Endothelial cell of umbilical vein (primary cell): ENCODE data around the gene SPSB2. TPM values are rescaled to one million over a fixed set of nuclear protein-coding genes. Genes with fewer than 3 reads are reported as not detected.
"Not testable (repeated sequence)": the region's sequence is repeated elsewhere in the genome, so short reads cannot be mapped to it uniquely, and the experiment has no call there.

ENCODE experiments used
- BruUV-seq: library from RNA; stranded (reverse); fragments of 400-500 nt; replicated peaks from 2 replicates; lab custom pipeline; 2021; lab: Mats Ljungman, UMichigan
- CTCF ChIA-PET: fragments of 300-600, 350-600 bp; sonication (Branson Sonifier 250); formaldehyde crosslinking; loops from one replicate; lab custom pipeline; 2021; ENCODE audit warnings: antibody characterized with exemption, inconsistent platforms; lab: Charles Lee
- POLR2A ChIA-PET: fragments of 300-600, 350-600 bp; sonication (Branson Sonifier 250); formaldehyde crosslinking; loops from one replicate; lab custom pipeline; 2021; ENCODE audit warnings: antibody characterized with exemption, inconsistent platforms; lab: Charles Lee
- DNase-seq: peaks from one replicate; pipeline ENCODE4 v3.0.0-alpha.2; 2011; ENCODE audit warnings: low read depth, low spot score
- FAIRE-seq: peaks from 2 replicates; lab custom pipeline; 2011; peaks lifted over from hg19 to GRCh38; lab: Jason Lieb, UNC
- H2AFZ ChIP-seq: 2 replicates; pipeline ENCODE4 v1.6.0; 2012; ENCODE audit warnings: low read depth, low read length, control low read depth, inconsistent platforms
- H3K27ac ChIP-seq: 2 replicates; pipeline ENCODE4 v1.5.1; 2011; ENCODE audit warnings: low read depth, mild to moderate bottlenecking, control low read depth, low read length, moderate library complexity; ENCODE audit not compliant: insufficient read depth
- H3K27me3 ChIP-seq, 2 experiments: 2 replicates each; pipeline versions ENCODE4 v1.6.0 to v1.6.1; 2011; ENCODE audit warnings: low read length in 2 of 2, mixed read lengths in 1 of 2; ENCODE audit not compliant: control insufficient read depth in 2 of 2, insufficient read depth in 2 of 2
- H3K36me3 ChIP-seq, 2 experiments: 2 replicates in 1 of 2; 3 replicates in 1 of 2; pipeline ENCODE4 v1.5.1; 2011; ENCODE audit warnings: low read length in 2 of 2, mild to moderate bottlenecking in 1 of 2, moderate library complexity in 1 of 2; ENCODE audit not compliant: control insufficient read depth in 2 of 2, insufficient read depth in 2 of 2; ENCODE audit errors: extremely low read depth in 1 of 2
- H3K4me1 ChIP-seq: 3 replicates; pipeline ENCODE4 v1.5.1; 2011; ENCODE audit warnings: mild to moderate bottlenecking, low read length; ENCODE audit not compliant: control insufficient read depth, insufficient read depth; ENCODE audit errors: extremely low read depth
- H3K4me2 ChIP-seq: 2 replicates; pipeline ENCODE4 v1.6.1; 2011; ENCODE audit warnings: low read length, control low read depth, mixed read lengths; ENCODE audit not compliant: insufficient read depth
- H3K4me3 ChIP-seq, 3 experiments: fragments of 200-600 bp in 1 of 3; sonication (generic), shearing (Covaris generic) in 1 of 3; replicated peaks in 1 of 3; 2 replicates each; pipeline ENCODE4 v1.5.1; 2011 to 2016; ENCODE audit warnings: control low read depth in 3 of 3, low read length in 3 of 3, mild to moderate bottlenecking in 2 of 3, inconsistent platforms in 1 of 3, low read depth in 1 of 3, moderate library complexity in 1 of 3; ENCODE audit not compliant: insufficient read depth in 1 of 3
- H3K79me2 ChIP-seq: 2 replicates; pipeline ENCODE4 v1.6.0; 2012; ENCODE audit warnings: low read length, inconsistent platforms; ENCODE audit not compliant: control insufficient read depth, insufficient read depth
- H3K9ac ChIP-seq: replicated peaks from 2 replicates; pipeline ENCODE3; 2011; ENCODE audit warnings: low read length, control low read depth; ENCODE audit not compliant: insufficient read depth; ENCODE audit errors: extremely low read depth
- H3K9me1 ChIP-seq: replicated peaks from 3 replicates; pipeline ENCODE4 v1.6.0; 2011; ENCODE audit warnings: mild to moderate bottlenecking, low read length; ENCODE audit not compliant: control insufficient read depth, insufficient read depth; ENCODE audit errors: extremely low read depth
- H3K9me3 ChIP-seq: replicated peaks from 2 replicates; pipeline ENCODE4 v1.5.1; 2012; ENCODE audit warnings: low read length, inconsistent platforms; ENCODE audit not compliant: control insufficient read depth, insufficient read depth
- H4K20me1 ChIP-seq: replicated peaks from 2 replicates; pipeline ENCODE3; 2011; ENCODE audit warnings: mild to moderate bottlenecking, low read length; ENCODE audit not compliant: control insufficient read depth, insufficient read depth; ENCODE audit errors: extremely low read depth
- CTCF ChIP-seq, 2 donors: IDR thresholded peaks; 1 replicate in 1 of 2; 2 replicates in 1 of 2; pipeline ENCODE4 v1.5.1; 2011; ENCODE audit warnings: low read length in 2 of 2, mild to moderate bottlenecking in 2 of 2, moderate library complexity in 2 of 2, control low read depth in 1 of 2, inconsistent platforms in 1 of 2, low read depth in 1 of 2; ENCODE audit not compliant: insufficient read depth in 1 of 2; ENCODE audit errors: extremely low read depth in 1 of 2
- EZH2 ChIP-seq: IDR thresholded peaks from 2 replicates; pipeline ENCODE4 v1.6.1; 2012; ENCODE audit warnings: borderline replicate concordance, low read depth, mild to moderate bottlenecking, moderate library complexity, low read length, inconsistent platforms; ENCODE audit not compliant: severe bottlenecking
- FOS ChIP-seq: IDR thresholded peaks from 2 replicates; pipeline ENCODE4 v1.6.1; 2011; ENCODE audit warnings: mild to moderate bottlenecking, low read length, moderate library complexity, borderline replicate concordance; ENCODE audit not compliant: insufficient read depth
- GATA2 ChIP-seq: IDR thresholded peaks from 2 replicates; pipeline ENCODE4 v1.7.0; 2011; ENCODE audit warnings: low read depth, mild to moderate bottlenecking, moderate library complexity, mixed read lengths, low read length; ENCODE audit not compliant: insufficient read length, insufficient read depth
- JUN ChIP-seq: IDR thresholded peaks from 2 replicates; pipeline ENCODE4 v1.6.1; 2011; ENCODE audit warnings: borderline replicate concordance, low read depth; ENCODE audit not compliant: insufficient read length, insufficient read depth
- MAX ChIP-seq: IDR thresholded peaks from 2 replicates; pipeline ENCODE4 v1.6.1; 2011; ENCODE audit not compliant: insufficient read depth, insufficient read length
- MYC ChIP-seq: IDR thresholded peaks from one replicate; pipeline ENCODE4 v1.6.1; 2011; ENCODE audit warnings: mild to moderate bottlenecking, low read depth, low read length
- POLR2A ChIP-seq: IDR thresholded peaks from 2 replicates; pipeline ENCODE4 v1.6.1; 2012; ENCODE audit warnings: low read depth, mild to moderate bottlenecking, control low read depth, low read length
- POLR2AphosphoS5 ChIP-seq: IDR thresholded peaks from 2 replicates; pipeline ENCODE4 v1.6.1; 2012; ENCODE audit warnings: low read depth, mild to moderate bottlenecking, control low read depth, low read length, moderate library complexity; ENCODE audit not compliant: insufficient read depth
- dilution Hi-C: fragments of 300-500 bp; cut with MboI; formaldehyde crosslinking; loops from one replicate; pipeline ENCODE4 v1.15.0; 2019; ENCODE audit warnings: low sequenced_read_pairs; ENCODE audit not compliant: extremely low pct_ligation_motif_present
- intact Hi-C: fragments of 100-400 bp; cut with micrococcal nuclease; formaldehyde crosslinking; loops from one replicate; pipeline ENCODE4 v1.10.0; 2022
- polyA plus RNA-seq, 4 experiments: library from polyadenylated mRNA; depleted of rRNA in 3 of 4; stranded (reverse) in 3 of 4; unstranded in 1 of 4; fragments of >200 nt; gene quantifications; 2 replicates each; pipeline versions ENCODE4 v1.2.1 to v1.2.3, GENCODE V29; 2011 to 2012; ENCODE audit warnings: missing spikeins in 1 of 4
- total RNA-seq: library from RNA; stranded (reverse); gene quantifications from 2 replicates; pipeline ENCODE4 v1.2.3, GENCODE V29; 2021

SPSB2 gene
- total and polyA plus RNA-seq, 2 donors (not counting 3 experiments of a cell fraction or from before 2014, with no cell fraction given), result 3.8 to 6.9 TPM

GRCh38 chr12:6866163-6866919 is 6.8 kb downstream of the SPSB2 start:
- no peak overlapping the region for H3K27ac ChIP-seq
- POLR2A ChIA-PET, result interaction anchor here (0.7 to 2.4 kb wide), 11 partner anchors 9 to 277 kb away, joined by 3 to 48 read pairs (median 6); partner anchors contain the start of genes C12orf57, CDCA3, MLF2 and RNU7-1
- intact Hi-C loops, result no loop called here
- H3K4me1 ChIP-seq, result peaks cover 21% of the 10 kb centered on the region
- no peak overlapping the region for H3K4me3 ChIP-seq
- no TSS peak for BruUV-seq
- no peaks in the 10 kb centered on the region for H3K9me1 ChIP-seq
- peak overlapping the region; percentile 73 for H3K4me2 ChIP-seq
- dilution Hi-C loops, result no loop called here
- FAIRE-seq, result no peak
- DNase-seq, result no peak
- H3K27me3 ChIP-seq, result no peaks in the 10 kb centered on the region
- peaks cover 32% of the 10 kb centered on the region for H3K79me2 ChIP-seq
- H3K9ac ChIP-seq, result no peak overlapping the region
- CTCF ChIA-PET, result interaction anchor here (0.8 to 1.4 kb wide), 4 partner anchors 16 to 113 kb away, joined by 3 read pairs; partner anchors contain the start of gene MLF2
- no peaks in the 10 kb centered on the region for H4K20me1 ChIP-seq
- peak overlapping the region; percentile 68 for H2AFZ ChIP-seq
- no peaks in the 10 kb centered on the region for H3K9me3 ChIP-seq
- TF ChIP-seq EZH2 (no peak), MAX (no peak), CTCF (IDR thresholded peaks at IDR 0.05; ENCODE audit: extremely low read depth in 1 of 2, insufficient read depth in 1 of 2, low read depth in 1 of 2, low read length in 2 of 2) (no peak), POLR2AphosphoS5 (no peak), JUN (no peak), FOS (no peak), MYC (no peak), GATA2 (no peak), POLR2A (no peak)
- peaks cover 2 to 42% of the 10 kb centered on the region in 2 experiments for H3K36me3 ChIP-seq

- H3K9ac ChIP-seq, intact Hi-C loops, DNase-seq, H3K4me2 ChIP-seq, H3K4me3 ChIP-seq, H3K9me3 ChIP-seq, H3K27me3 ChIP-seq, BruUV-seq, H3K27ac ChIP-seq, H3K9me1 ChIP-seq, H2AFZ ChIP-seq, FAIRE-seq, dilution Hi-C loops, H4K20me1 ChIP-seq: not testable (repeated sequence)
- ChIA-PET POLR2A (interaction anchor here (0.9 to 1.8 kb wide), 2 partner anchors 11 to 13 kb away, joined by 4 to 5 read pairs; partner anchors contain the start of gene USP5), CTCF (interaction anchor here (0.9 to 1.2 kb wide), 2 partner anchors 8 to 13 kb away, joined by 3 to 4 read pairs; partner anchors contain the start of genes SPSB2 and USP5)
- Histone ChIP-seq H3K79me2 (peaks cover 28% of the 10 kb centered on the region), H3K36me3 (peaks cover 2 to 44% of the 10 kb centered on the region in 2 experiments), H3K4me1 (peaks cover 21% of the 10 kb centered on the region)
Measured at GRCh38 chr12:6865307-6865706, 7.8 kb downstream of the SPSB2 start.
